PC-9 (cell line): ENCODE measurements around the gene DMKN.

ENCODE experiments used
- CTCF ChIP-seq: fragments of 200-600 bp; sonication (generic); conservative IDR thresholded peaks from 2 replicates; pipeline ENCODE4 v1.6.1; 2017; ENCODE audit warnings: mixed run types, antibody characterized with exemption, mild to moderate bottlenecking, moderate library complexity
- EZH2 ChIP-seq: fragments of 200-600 bp; sonication (generic); IDR thresholded peaks from 2 replicates; pipeline ENCODE4 v1.8.0; 2017; ENCODE audit warnings: antibody characterized with exemption, low read depth

- TF ChIP-seq CTCF (no peak), EZH2 (no peak)
These were observed 41.5 kb downstream of the DMKN start for GRCh38 chr19:35471946-35472345.
